ENCODE results near the gene COL5A1.

DNA sequence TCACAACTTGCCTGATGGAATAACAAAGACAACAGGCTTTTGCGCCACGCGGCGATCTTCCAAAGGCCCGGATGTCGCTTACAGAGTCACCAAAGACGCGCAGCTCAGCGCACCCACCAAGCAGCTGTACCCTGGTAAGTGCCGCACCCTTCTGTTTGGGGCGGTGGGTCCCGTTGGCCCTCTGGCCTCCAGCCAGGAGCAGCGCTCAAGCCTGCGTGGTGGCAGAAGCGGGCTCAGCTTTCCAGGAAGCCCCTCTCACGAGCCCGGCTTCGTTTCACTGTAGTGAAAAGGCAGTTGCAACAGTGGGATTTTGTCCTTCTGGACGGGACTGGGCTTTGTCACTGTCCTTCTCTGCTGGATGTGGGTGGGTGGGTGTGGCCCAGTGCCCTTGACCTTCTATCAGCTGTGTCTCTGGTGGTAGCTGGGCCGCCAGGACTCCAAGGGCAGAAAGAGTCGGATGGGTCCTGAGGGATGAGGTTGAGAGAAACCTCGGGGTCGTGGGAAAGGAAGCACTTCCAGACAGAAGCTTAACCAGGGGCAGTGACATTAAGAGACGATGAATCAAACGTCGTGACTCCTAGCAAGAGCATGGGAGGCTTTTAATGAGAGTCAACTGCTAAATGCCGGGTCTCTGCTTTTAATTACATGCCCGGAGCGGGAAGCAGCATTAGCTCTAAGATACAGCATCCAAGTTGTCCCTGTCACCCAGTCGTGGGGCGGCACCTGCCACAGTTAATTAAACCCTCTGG lies 49.5 kb downstream of the COL5A1 start:
- TF ChIP-seq, protein P1, sequence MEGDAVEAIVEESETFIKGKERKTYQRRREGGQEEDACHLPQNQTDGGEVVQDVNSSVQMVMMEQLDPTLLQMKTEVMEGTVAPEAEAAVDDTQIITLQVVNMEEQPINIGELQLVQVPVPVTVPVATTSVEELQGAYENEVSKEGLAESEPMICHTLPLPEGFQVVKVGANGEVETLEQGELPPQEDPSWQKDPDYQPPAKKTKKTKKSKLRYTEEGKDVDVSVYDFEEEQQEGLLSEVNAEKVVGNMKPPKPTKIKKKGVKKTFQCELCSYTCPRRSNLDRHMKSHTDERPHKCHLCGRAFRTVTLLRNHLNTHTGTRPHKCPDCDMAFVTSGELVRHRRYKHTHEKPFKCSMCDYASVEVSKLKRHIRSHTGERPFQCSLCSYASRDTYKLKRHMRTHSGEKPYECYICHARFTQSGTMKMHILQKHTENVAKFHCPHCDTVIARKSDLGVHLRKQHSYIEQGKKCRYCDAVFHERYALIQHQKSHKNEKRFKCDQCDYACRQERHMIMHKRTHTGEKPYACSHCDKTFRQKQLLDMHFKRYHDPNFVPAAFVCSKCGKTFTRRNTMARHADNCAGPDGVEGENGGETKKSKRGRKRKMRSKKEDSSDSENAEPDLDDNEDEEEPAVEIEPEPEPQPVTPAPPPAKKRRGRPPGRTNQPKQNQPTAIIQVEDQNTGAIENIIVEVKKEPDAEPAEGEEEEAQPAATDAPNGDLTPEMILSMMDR (IDR thresholded peaks at IDR 0.05; ENCODE audit: borderline replicate concordance, extremely low read depth, low read length, poor library complexity, severe bottlenecking) = no peak
- no peak for TF ChIP-seq EZH2 (IDR thresholded peaks at IDR 0.05; ENCODE audit: borderline replicate concordance, low read depth, low read length, severe bottlenecking)

Measured in DND-41 (cell line).